GM12878 (cell line): ENCODE data around the gene ERP44. TPM values are rescaled to one million over a fixed set of nuclear protein-coding genes. Genes with fewer than 3 reads are reported as not detected.

Experiments used
- ATAC-seq: fragments of 200-7000 bp; cut with Tn5 transposase; 3 replicates; pipeline ENCODE4 v1.9.1; 2020; ENCODE audit warnings: mild to moderate bottlenecking, moderate library complexity
- BruUV-seq: library from RNA; stranded (reverse); fragments of 400-500 nt; replicated peaks from 2 replicates; lab custom pipeline; 2021; lab: Mats Ljungman, UMichigan
- CTCF ChIA-PET: fragments of 300-600 bp; sonication (Branson Sonifier 250); formaldehyde crosslinking; extraction: SDS; loops from one replicate; lab custom pipeline; 2021; ENCODE audit warnings: inconsistent platforms; lab: Yijun Ruan, JAX
- POLR2A ChIA-PET: fragments of 350-600 bp; formaldehyde crosslinking; extraction: SDS; loops from one replicate; lab custom pipeline; 2021; ENCODE audit warnings: inconsistent platforms; lab: Charles Lee
- RAD21 ChIA-PET: fragments of 300-600 bp; sonication (Branson Sonifier 250); formaldehyde crosslinking; loops from one replicate; lab custom pipeline; 2023; ENCODE audit warnings: antibody characterized with exemption; ENCODE audit not compliant: unreplicated experiment; lab: Charles Lee
- SMC1A ChIA-PET: fragments of 300-600 bp; sonication (Branson Sonifier 250); formaldehyde crosslinking; loops from one replicate; lab custom pipeline; 2023; ENCODE audit not compliant: unreplicated experiment, uncharacterized antibody; lab: Charles Lee
- DNase-seq: peaks from one replicate; pipeline ENCODE4 v3.0.0-alpha.2; 2011; ENCODE audit warnings: low read depth, low spot score
- FAIRE-seq: peaks from 3 replicates; lab custom pipeline; 2011; peaks lifted over from hg19 to GRCh38; lab: Jason Lieb, UNC
- H2AFZ ChIP-seq: 2 replicates; pipeline ENCODE4 v1.6.0; 2011; ENCODE audit warnings: low read depth, low read length, control low read depth; ENCODE audit not compliant: control insufficient read depth
- H3K27ac ChIP-seq: 2 replicates; pipeline ENCODE4 v1.5.1; 2011; ENCODE audit warnings: control low read depth; ENCODE audit not compliant: control insufficient read depth, insufficient read depth
- H3K27me3 ChIP-seq, 2 experiments: replicated peaks in 1 of 2; 2 replicates each; pipeline versions ENCODE4 v1.6.0 to v1.6.1; 2011; ENCODE audit warnings: low read length in 1 of 2; ENCODE audit not compliant: control insufficient read depth in 2 of 2, insufficient read depth in 2 of 2
- H3K36me3 ChIP-seq, 2 experiments: 2 replicates each; pipeline ENCODE4 v1.5.1; 2011; ENCODE audit warnings: low read length in 1 of 2; ENCODE audit not compliant: control insufficient read depth in 2 of 2, insufficient read depth in 2 of 2
- H3K4me1 ChIP-seq: 2 replicates; pipeline ENCODE4 v1.6.1; 2011; ENCODE audit warnings: mild to moderate bottlenecking, low read length, moderate library complexity, mixed read lengths; ENCODE audit not compliant: control insufficient read depth, insufficient read depth
- H3K4me2 ChIP-seq: 2 replicates; pipeline ENCODE4 v1.6.0; 2011; ENCODE audit warnings: control low read depth; ENCODE audit not compliant: control insufficient read depth, insufficient read depth
- H3K4me3 ChIP-seq: fragments of 200-600 bp; sonication (generic); 2 replicates; pipeline ENCODE4 v1.5.1; 2016
- H3K79me2 ChIP-seq: 2 replicates; pipeline ENCODE4 v1.6.0; 2011; ENCODE audit warnings: low read length; ENCODE audit not compliant: control insufficient read depth, insufficient read depth
- H3K9ac ChIP-seq: 2 replicates; pipeline ENCODE4 v1.8.0; 2011; ENCODE audit warnings: low read length, control low read depth, mixed read lengths; ENCODE audit not compliant: control insufficient read depth, insufficient read depth
- H3K9me3 ChIP-seq: replicated peaks from 3 replicates; pipeline ENCODE4 v1.5.1; 2011; ENCODE audit warnings: mild to moderate bottlenecking, low read length; ENCODE audit not compliant: control insufficient read depth, insufficient read depth
- H4K20me1 ChIP-seq: 2 replicates; pipeline ENCODE4 v1.6.0; 2011; ENCODE audit not compliant: control insufficient read depth, insufficient read depth
- BACH1 ChIP-seq: fragments of 450-650 bp; IDR thresholded peaks from 2 replicates; pipeline ENCODE4 v1.6.1; 2017; ENCODE audit warnings: mild to moderate bottlenecking, borderline replicate concordance
- BRCA1 ChIP-seq: IDR thresholded peaks from 2 replicates; pipeline ENCODE4 v1.6.1; 2011; ENCODE audit warnings: low read depth, low read length, improper control_type of control experiment
- CBFB ChIP-seq: IDR thresholded peaks from 2 replicates; pipeline ENCODE4 v1.6.1; 2016; ENCODE audit warnings: antibody characterized with exemption, low read depth
- MTA2 ChIP-seq: fragments of 450-650 bp; IDR thresholded peaks from 2 replicates; pipeline ENCODE4 v1.6.1; 2016; ENCODE audit warnings: low read depth, mild to moderate bottlenecking, moderate library complexity
- MXI1 ChIP-seq: fragments of 150-350 bp; IDR thresholded peaks from 2 replicates; pipeline ENCODE4 v1.6.1; 2011; ENCODE audit warnings: low read depth, mild to moderate bottlenecking, inconsistent platforms, low read length, improper control_type of control experiment
- MYC ChIP-seq: IDR thresholded peaks from 2 replicates; pipeline ENCODE4 v1.6.1; 2011; ENCODE audit warnings: mild to moderate bottlenecking, low read length, moderate library complexity, inconsistent platforms; ENCODE audit not compliant: insufficient read depth, insufficient replicate concordance, insufficient read length, severe bottlenecking
- RAD51 ChIP-seq: fragments of 450-650 bp; IDR thresholded peaks from 2 replicates; pipeline ENCODE4 v1.6.1; 2016; ENCODE audit warnings: moderate library complexity, mild to moderate bottlenecking, inconsistent platforms
- SMAD1 ChIP-seq: fragments of 450-650 bp; IDR thresholded peaks from 2 replicates; pipeline ENCODE4 v1.6.1; 2018; ENCODE audit warnings: mild to moderate bottlenecking, low read depth; ENCODE audit not compliant: partially characterized antibody
- SPI1 ChIP-seq: IDR thresholded peaks from 2 replicates; pipeline ENCODE4 v1.6.1; 2011; ENCODE audit warnings: low read depth, mild to moderate bottlenecking, low read length, moderate library complexity, borderline replicate concordance; ENCODE audit not compliant: insufficient read depth
- SREBF2 ChIP-seq: IDR thresholded peaks from 2 replicates; pipeline ENCODE4 v1.6.1; 2012; ENCODE audit warnings: mild to moderate bottlenecking, low read length
- YBX1 ChIP-seq: fragments of 450-650 bp; IDR thresholded peaks from 2 replicates; pipeline ENCODE4 v1.6.1; 2016; ENCODE audit warnings: antibody characterized with exemption
- ZNF274 ChIP-seq: IDR thresholded peaks from one replicate; pipeline ENCODE4 v1.8.0; 2011; ENCODE audit not compliant: insufficient read length, insufficient read depth
- ZNF622 ChIP-seq: fragments of 450-650 bp; IDR thresholded peaks from 2 replicates; pipeline ENCODE4 v1.6.1; 2017; ENCODE audit warnings: mild to moderate bottlenecking, inconsistent platforms
- WGBS: methylation state at CpG from one replicate; pipeline ENCODE4 v1.1.6; 2016; ENCODE audit warnings: low lambda C conversion rate; ENCODE audit not compliant: insufficient replicate concordance, insufficient coverage; ENCODE audit errors: missing lambda C conversion rate; 5-methylcytosine and 5-hydroxymethylcytosine counted together
- in situ Hi-C: fragments of 300-500 bp; cut with MboI; formaldehyde crosslinking; loops from 9 replicates; pipeline ENCODE4 v1.14.3; 2018; ENCODE audit warnings: mixed read lengths
- intact Hi-C: fragments of 100-400 bp; cut with micrococcal nuclease; formaldehyde crosslinking; loops from one replicate; pipeline ENCODE4 v1.14.2; 2022; ENCODE audit not compliant: unreplicated experiment
- polyA plus RNA-seq, 11 experiments: library from polyadenylated mRNA; depleted of rRNA in 4 of 11; unstranded in 6 of 11; stranded (reverse) in 5 of 11; fragments of >200 nt; fragmentation: Nextera tagmentation in 4 of 11; fragmentation: Illumina TruSeq in 1 of 11; extraction: Ambion mirVana in 4 of 11; extraction: Trizol in 1 of 11; gene quantifications; 1 replicate in 1 of 11; 2 replicates in 10 of 11; pipeline versions ENCODE4 v1.2.1 to v1.2.3, GENCODE V29; 2011 to 2016; ENCODE audit warnings: inconsistent platforms in 2 of 11, missing spikeins in 2 of 11, low read depth in 1 of 11
- total RNA-seq, 4 experiments: library from RNA; depleted of rRNA in 3 of 4; stranded (reverse); fragments of >200 nt in 3 of 4; fragmentation: Illumina TruSeq in 1 of 4; extraction: Trizol in 1 of 4; gene quantifications; 2 replicates each; pipeline versions ENCODE4 v1.2.1 to v1.2.3, GENCODE V29; 2013 to 2021
- TF ChIP-seq, protein P1 (sequence below): fragments of 450-650 bp; IDR thresholded peaks from 2 replicates; pipeline ENCODE4 v1.6.1; 2017; ENCODE audit warnings: mild to moderate bottlenecking
- TF ChIP-seq, protein P2 (sequence below): IDR thresholded peaks from 2 replicates; pipeline ENCODE4 v1.6.1; 2012; ENCODE audit warnings: low read depth, low read length, improper control_type of control experiment
- TF ChIP-seq, protein P3 (sequence below): fragments of 450-650 bp; formaldehyde crosslinking; IDR thresholded peaks from 2 replicates; pipeline ENCODE4 v1.4.0; 2020; ENCODE audit warnings: mild to moderate bottlenecking, moderate library complexity

Gene ERP44
- total and polyA plus RNA-seq, 10 of the 15 experiments (the other 5 are each of a cell fraction or from before 2014, with no cell fraction given): 11.5 to 52.4 (median 20.2) TPM

DNA sequence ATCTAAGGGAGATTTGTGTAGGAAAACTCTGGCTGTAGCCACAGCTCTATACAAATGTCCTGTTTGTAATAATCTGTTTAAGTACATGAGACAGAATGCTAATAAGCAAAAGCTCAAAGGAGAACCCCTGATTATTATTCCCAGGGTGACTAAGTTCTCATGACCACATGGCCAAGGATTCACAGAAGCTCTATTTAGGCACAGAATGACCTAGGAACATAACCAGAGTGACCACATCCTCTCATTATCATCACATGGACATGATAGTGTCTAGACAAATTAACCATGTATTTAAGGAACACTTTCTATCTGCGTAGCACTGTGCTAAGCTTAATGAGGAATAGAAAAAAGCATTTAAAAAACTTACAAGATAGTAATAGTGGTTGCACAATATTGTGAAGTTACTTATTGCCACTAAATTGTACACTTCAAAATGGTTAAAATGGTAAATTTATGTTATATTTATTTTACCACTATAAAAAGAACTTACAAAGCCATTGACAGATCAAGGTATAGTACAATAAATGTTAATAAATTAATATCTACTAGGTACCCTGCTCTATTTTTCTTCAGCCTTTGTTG, 136.0 kb downstream of the ERP44 start (continued):
- TF ChIP-seq RAD51 (peak; percentile 47; the same call in 1 of the 2 replicates), SREBF2 (no peak), BRCA1 (no peak)

DNA sequence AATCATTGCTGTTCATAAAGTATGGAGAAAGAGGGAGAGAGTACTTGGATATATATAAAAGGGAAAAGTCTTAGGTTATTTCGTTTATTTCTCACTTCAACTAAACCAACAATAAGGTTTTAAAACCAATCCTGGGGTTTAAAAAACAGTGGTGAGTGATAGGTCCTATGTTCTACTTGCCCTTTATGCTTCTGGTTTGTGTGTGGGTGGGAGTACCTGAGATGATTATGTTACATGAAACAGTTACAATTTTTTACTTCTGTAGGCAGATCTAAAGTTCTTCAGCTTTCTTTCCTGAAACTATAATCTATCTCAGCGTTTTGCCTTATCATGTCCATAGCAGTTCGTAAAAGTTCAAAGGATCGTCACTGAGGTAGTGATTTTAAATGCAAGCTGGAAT, 143.2 kb downstream of the ERP44 start:
- Histone ChIP-seq H3K79me2 (no peaks in the 10 kb centered on the region), H3K4me3 (no peak overlapping the region), H3K27me3 (no peaks in the 10 kb centered on the region), H2AFZ (no peak overlapping the region), H3K27ac (no peak overlapping the region), H4K20me1 (no peaks in the 10 kb centered on the region), H3K36me3 (peaks cover 0 to 4% of the 10 kb centered on the region in 2 experiments; a peak in 1 of 4 replicates), H3K9ac (no peak overlapping the region), H3K4me1 (peaks cover 19% of the 10 kb centered on the region; the same call in 1 of the 2 replicates), H3K9me3 (peaks cover 4% of the 10 kb centered on the region; the same call in 2 of the 3 replicates), H3K4me2 (no peak overlapping the region)
- ChIA-PET CTCF (interaction anchor here (0.7 to 0.8 kb wide), 2 partner anchors 8 to 270 kb away, joined by 3 to 4 read pairs; no protein-coding TSS in a partner anchor), POLR2A (no interaction called here), SMC1A (interaction anchor here (1.2 kb wide), 1 partner anchor 8 kb away, joined by 3 read pairs; no protein-coding TSS in a partner anchor), RAD21 (no interaction called here)
- intact Hi-C loops: no loop called here
- no peak for ATAC-seq
- DNase-seq: no peak
- WGBS: 62% methylated on average over 4 of the region's 4 CpGs
- no TSS peak for BruUV-seq
- no peak for FAIRE-seq
- in situ Hi-C loops: no loop called here
- TF ChIP-seq BACH1: no peak
- TF ChIP-seq SMAD1: no peak
- no peak for TF ChIP-seq YBX1
- no peak for TF ChIP-seq ZNF622
- TF ChIP-seq MXI1: no peak
- TF ChIP-seq SPI1: no peak
- no peak for TF ChIP-seq ZNF274
- TF ChIP-seq, protein P1, sequence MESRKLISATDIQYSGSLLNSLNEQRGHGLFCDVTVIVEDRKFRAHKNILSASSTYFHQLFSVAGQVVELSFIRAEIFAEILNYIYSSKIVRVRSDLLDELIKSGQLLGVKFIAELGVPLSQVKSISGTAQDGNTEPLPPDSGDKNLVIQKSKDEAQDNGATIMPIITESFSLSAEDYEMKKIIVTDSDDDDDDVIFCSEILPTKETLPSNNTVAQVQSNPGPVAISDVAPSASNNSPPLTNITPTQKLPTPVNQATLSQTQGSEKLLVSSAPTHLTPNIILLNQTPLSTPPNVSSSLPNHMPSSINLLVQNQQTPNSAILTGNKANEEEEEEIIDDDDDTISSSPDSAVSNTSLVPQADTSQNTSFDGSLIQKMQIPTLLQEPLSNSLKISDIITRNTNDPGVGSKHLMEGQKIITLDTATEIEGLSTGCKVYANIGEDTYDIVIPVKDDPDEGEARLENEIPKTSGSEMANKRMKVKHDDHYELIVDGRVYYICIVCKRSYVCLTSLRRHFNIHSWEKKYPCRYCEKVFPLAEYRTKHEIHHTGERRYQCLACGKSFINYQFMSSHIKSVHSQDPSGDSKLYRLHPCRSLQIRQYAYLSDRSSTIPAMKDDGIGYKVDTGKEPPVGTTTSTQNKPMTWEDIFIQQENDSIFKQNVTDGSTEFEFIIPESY: no peak
- TF ChIP-seq MYC: no peak
- no peak for TF ChIP-seq MTA2
- TF ChIP-seq, protein P2, sequence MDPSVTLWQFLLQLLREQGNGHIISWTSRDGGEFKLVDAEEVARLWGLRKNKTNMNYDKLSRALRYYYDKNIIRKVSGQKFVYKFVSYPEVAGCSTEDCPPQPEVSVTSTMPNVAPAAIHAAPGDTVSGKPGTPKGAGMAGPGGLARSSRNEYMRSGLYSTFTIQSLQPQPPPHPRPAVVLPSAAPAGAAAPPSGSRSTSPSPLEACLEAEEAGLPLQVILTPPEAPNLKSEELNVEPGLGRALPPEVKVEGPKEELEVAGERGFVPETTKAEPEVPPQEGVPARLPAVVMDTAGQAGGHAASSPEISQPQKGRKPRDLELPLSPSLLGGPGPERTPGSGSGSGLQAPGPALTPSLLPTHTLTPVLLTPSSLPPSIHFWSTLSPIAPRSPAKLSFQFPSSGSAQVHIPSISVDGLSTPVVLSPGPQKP: no peak
- no peak for TF ChIP-seq CBFB
- TF ChIP-seq, protein P3, sequence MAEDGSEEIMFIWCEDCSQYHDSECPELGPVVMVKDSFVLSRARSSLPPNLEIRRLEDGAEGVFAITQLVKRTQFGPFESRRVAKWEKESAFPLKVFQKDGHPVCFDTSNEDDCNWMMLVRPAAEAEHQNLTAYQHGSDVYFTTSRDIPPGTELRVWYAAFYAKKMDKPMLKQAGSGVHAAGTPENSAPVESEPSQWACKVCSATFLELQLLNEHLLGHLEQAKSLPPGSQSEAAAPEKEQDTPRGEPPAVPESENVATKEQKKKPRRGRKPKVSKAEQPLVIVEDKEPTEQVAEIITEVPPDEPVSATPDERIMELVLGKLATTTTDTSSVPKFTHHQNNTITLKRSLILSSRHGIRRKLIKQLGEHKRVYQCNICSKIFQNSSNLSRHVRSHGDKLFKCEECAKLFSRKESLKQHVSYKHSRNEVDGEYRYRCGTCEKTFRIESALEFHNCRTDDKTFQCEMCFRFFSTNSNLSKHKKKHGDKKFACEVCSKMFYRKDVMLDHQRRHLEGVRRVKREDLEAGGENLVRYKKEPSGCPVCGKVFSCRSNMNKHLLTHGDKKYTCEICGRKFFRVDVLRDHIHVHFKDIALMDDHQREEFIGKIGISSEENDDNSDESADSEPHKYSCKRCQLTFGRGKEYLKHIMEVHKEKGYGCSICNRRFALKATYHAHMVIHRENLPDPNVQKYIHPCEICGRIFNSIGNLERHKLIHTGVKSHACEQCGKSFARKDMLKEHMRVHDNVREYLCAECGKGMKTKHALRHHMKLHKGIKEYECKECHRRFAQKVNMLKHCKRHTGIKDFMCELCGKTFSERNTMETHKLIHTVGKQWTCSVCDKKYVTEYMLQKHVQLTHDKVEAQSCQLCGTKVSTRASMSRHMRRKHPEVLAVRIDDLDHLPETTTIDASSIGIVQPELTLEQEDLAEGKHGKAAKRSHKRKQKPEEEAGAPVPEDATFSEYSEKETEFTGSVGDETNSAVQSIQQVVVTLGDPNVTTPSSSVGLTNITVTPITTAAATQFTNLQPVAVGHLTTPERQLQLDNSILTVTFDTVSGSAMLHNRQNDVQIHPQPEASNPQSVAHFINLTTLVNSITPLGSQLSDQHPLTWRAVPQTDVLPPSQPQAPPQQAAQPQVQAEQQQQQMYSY (CRISPR knock-in tag): no peak
